H1 (cell line): ENCODE results near the gene GPRASP3. TPM values are rescaled to one million over a fixed set of nuclear protein-coding genes. Genes with fewer than 3 reads are reported as not detected.

Experiments used
- ASH2L ChIP-seq: fragments of 200-600, 300-600 bp; sonication (generic); IDR thresholded peaks from one replicate; pipeline ENCODE4 v1.7.1; 2017; ENCODE audit warnings: low read length
- ATF3 ChIP-seq: IDR thresholded peaks from 2 replicates; pipeline ENCODE4 v1.6.1; 2011; ENCODE audit warnings: low read depth, mild to moderate bottlenecking, low read length; ENCODE audit not compliant: insufficient read depth
- CBX8 ChIP-seq: fragments of 300-800, 300-1000 bp; sonication (generic); IDR thresholded peaks from 2 replicates; pipeline ENCODE4 v1.7.1; 2016; ENCODE audit warnings: low read depth, low read length, borderline replicate concordance
- CEBPB ChIP-seq: IDR thresholded peaks from 2 replicates; pipeline ENCODE4 v1.6.1; 2012; ENCODE audit warnings: low read depth, low read length
- CTBP2 ChIP-seq: IDR thresholded peaks from 2 replicates; pipeline ENCODE4 v1.7.0; 2011; ENCODE audit warnings: borderline replicate concordance, mild to moderate bottlenecking, moderate library complexity, mixed read lengths, low read length; ENCODE audit not compliant: insufficient read depth, insufficient read length
- CTCF ChIP-seq, 3 experiments: IDR thresholded peaks; 1 replicate in 2 of 3; 2 replicates in 1 of 3; pipeline versions ENCODE4 v1.5.1 to v1.6.1; 2011; ENCODE audit warnings: low read length in 3 of 3, mild to moderate bottlenecking in 3 of 3, inconsistent platforms in 2 of 3, low read depth in 1 of 3, moderate library complexity in 1 of 3; ENCODE audit not compliant: insufficient read depth in 1 of 3; ENCODE audit errors: control extremely low read depth in 1 of 3
- E2F6 ChIP-seq: IDR thresholded peaks from 2 replicates; pipeline ENCODE4 v1.6.1; 2012; ENCODE audit warnings: inconsistent platforms
- KDM1A ChIP-seq: fragments of 200-600, 300-600 bp; sonication (generic); IDR thresholded peaks from 2 replicates; pipeline ENCODE4 v1.7.1; 2016; ENCODE audit warnings: mild to moderate bottlenecking, low read length, borderline replicate concordance
- KDM5A ChIP-seq: fragments of 200-600 bp; IDR thresholded peaks from 2 replicates; pipeline ENCODE4 v1.7.1; 2012; ENCODE audit warnings: mild to moderate bottlenecking, low read length, inconsistent platforms, mixed read lengths
- MAFK ChIP-seq: IDR thresholded peaks from 2 replicates; pipeline ENCODE4 v1.6.1; 2012; ENCODE audit warnings: low read depth, mild to moderate bottlenecking, improper control_type of control experiment, low read length
- PHF8 ChIP-seq: fragments of 200-600 bp; sonication (generic); conservative IDR thresholded peaks from 2 replicates; pipeline ENCODE4 v1.7.1; 2012; ENCODE audit warnings: low read depth, mild to moderate bottlenecking, inconsistent platforms, low read length, moderate library complexity
- RBBP5 ChIP-seq: IDR thresholded peaks from 2 replicates; pipeline ENCODE4 v1.7.1; 2012; ENCODE audit warnings: low read depth, mild to moderate bottlenecking, inconsistent platforms, low read length, moderate library complexity, borderline replicate concordance
- RFX5 ChIP-seq: IDR thresholded peaks from 2 replicates; pipeline ENCODE4 v1.6.1; 2011; ENCODE audit warnings: low read depth, low read length, improper control_type of control experiment, borderline replicate concordance
- RXRA ChIP-seq: IDR thresholded peaks from 2 replicates; pipeline ENCODE4 v1.6.1; 2011; ENCODE audit warnings: low read depth, mild to moderate bottlenecking, low read length, moderate library complexity; ENCODE audit not compliant: insufficient read depth
- SIRT6 ChIP-seq: IDR thresholded peaks from one replicate; pipeline ENCODE4 v1.7.1; 2012; ENCODE audit warnings: low read length, inconsistent platforms
- SIX5 ChIP-seq: IDR thresholded peaks from 2 replicates; pipeline ENCODE4 v1.6.1; 2011; ENCODE audit warnings: mild to moderate bottlenecking, low read depth, low read length
- TBP ChIP-seq: IDR thresholded peaks from 2 replicates; pipeline ENCODE4 v1.6.1; 2011; ENCODE audit warnings: low read depth, low read length, improper control_type of control experiment
- USF2 ChIP-seq: IDR thresholded peaks from 2 replicates; pipeline ENCODE4 v1.6.1; 2011; ENCODE audit warnings: low read length, improper control_type of control experiment
- polyA plus RNA-seq, 7 experiments: library from polyadenylated mRNA; depleted of rRNA in 3 of 7; stranded (reverse) in 5 of 7; unstranded in 2 of 7; fragments of >200 nt in 5 of 7; fragments of 200-250 nt in 2 of 7; gene quantifications; 1 replicate in 5 of 7; 2 replicates in 1 of 7; 4 replicates in 1 of 7; pipeline versions ENCODE4 v1.2.1 to v1.2.3, GENCODE V29; 2011 to 2013; ENCODE audit warnings: missing spikeins in 2 of 7, mixed read lengths in 2 of 7
- total RNA-seq: library from RNA; stranded (reverse); fragmentation: NEBNext Ultra II Directional; extraction: Animal tissue kit (Norgen Biotek cat#: 25700); gene quantifications from 2 replicates; pipeline ENCODE4 v1.2.1, GENCODE V29; 2021

The GPRASP3 gene
- total and polyA plus RNA-seq, 2 of the 8 experiments (the other 6 are each of a cell fraction or from before 2014, with no cell fraction given), result 7.0 to 19.8 TPM

- TF ChIP-seq USF2 (peak; percentile 99), PHF8 (no peak; the same call in 1 of the 2 replicates), TBP (peak; percentile 43; the same call in 1 of the 2 replicates), CTBP2 (no peak), ATF3 (peak; percentile 98), SIRT6 (no peak), CEBPB (no peak), RBBP5 (no peak), KDM1A (no peak), MAFK (no peak), RXRA (no peak), RFX5 (no peak), CBX8 (no peak), SIX5 (no peak), KDM5A (peak; percentile 63; the same call in 1 of the 2 replicates), E2F6 (0 out of 2 replicates have a peak, but pooled peaks have one; percentile 16), CTCF (IDR thresholded peaks at IDR 0.05; ENCODE audit: control extremely low read depth in 1 of 3, insufficient read depth in 1 of 3, low read depth in 1 of 3, low read length in 3 of 3) (no peak), ASH2L (no peak)
These were observed at the start of gene GPRASP3 (continued) for GRCh38 chrX:102720237-102721168.
